HG03520 (cell line): Measurements from ENCODE around the gene KCNT1.

Source experiments
- ATAC-seq: cut with Tn5 transposase; IDR thresholded peaks from one replicate; pipeline ENCODE4 v1.9.1; 2021; ENCODE audit warnings: mild to moderate bottlenecking, moderate library complexity; ENCODE audit not compliant: unreplicated experiment

The KCNT1 gene

GRCh38 chr9:135722365-135722764 is 20.4 kb downstream of the KCNT1 start:
- ATAC-seq, result no peak

GRCh38 chr9:135724186-135724787 is 22.3 kb downstream of the KCNT1 start:
- ATAC-seq, result no peak

- ATAC-seq, result no peak
These were observed 24.3 kb downstream of the KCNT1 start for GRCh38 chr9:135726138-135726853.

- no peak for ATAC-seq
These were observed 25.4 kb downstream of the KCNT1 start for GRCh38 chr9:135727257-135727875.

GRCh38 chr9:135728436-135729110 is 26.6 kb downstream of the KCNT1 start:
- no peak for ATAC-seq

- no peak for ATAC-seq
These were observed 27.5 kb downstream of the KCNT1 start for GRCh38 chr9:135729480-135729879.

GRCh38 chr9:135731454-135731853 is 29.5 kb downstream of the KCNT1 start:
- no peak for ATAC-seq

GRCh38 chr9:135732569-135733257 is 30.7 kb downstream of the KCNT1 start:
- ATAC-seq, result no peak

GRCh38 chr9:135734616-135735144 is 32.7 kb downstream of the KCNT1 start:
- no peak for ATAC-seq

GRCh38 chr9:135736272-135736978 is 34.4 kb downstream of the KCNT1 start:
- ATAC-seq, result no peak

- no peak for ATAC-seq
These were observed 35.2 kb downstream of the KCNT1 start for GRCh38 chr9:135736979-135737839.

- ATAC-seq, result no peak
These were observed 36.0 kb downstream of the KCNT1 start for GRCh38 chr9:135737840-135738521.

- no peak for ATAC-seq
These were observed 37.6 kb downstream of the KCNT1 start for GRCh38 chr9:135739271-135740220.

- ATAC-seq, result no peak
These were observed 39.6 kb downstream of the KCNT1 start for GRCh38 chr9:135741276-135742219.

- ATAC-seq, result no peak
These were observed 41.0 kb downstream of the KCNT1 start for GRCh38 chr9:135743021-135743420.

GRCh38 chr9:135743546-135744332 is 41.8 kb downstream of the KCNT1 start:
- no peak for ATAC-seq
